HL-60 (cell line): ENCODE measurements around the gene ARHGEF4.

Experiments used
- CTCF ChIP-seq: IDR thresholded peaks from one replicate; pipeline ENCODE4 v1.5.1; 2011; ENCODE audit warnings: low read length, control low read depth, inconsistent platforms; ENCODE audit not compliant: insufficient read depth
- GABPA ChIP-seq: IDR thresholded peaks from 2 replicates; pipeline ENCODE4 v1.6.1; 2012; ENCODE audit warnings: low read depth
- POLR2AphosphoS5 ChIP-seq: IDR thresholded peaks from 2 replicates; pipeline ENCODE4 v1.6.1; 2012; ENCODE audit warnings: low read depth
- REST ChIP-seq: IDR thresholded peaks from 2 replicates; pipeline ENCODE4 v1.6.1; 2012; ENCODE audit warnings: low read depth; ENCODE audit not compliant: insufficient replicate concordance

- no peak for TF ChIP-seq CTCF
- no peak for TF ChIP-seq REST
- no peak for TF ChIP-seq POLR2AphosphoS5
- no peak for TF ChIP-seq GABPA
These were observed 17.9 kb upstream of the ARHGEF4 start for GRCh38 chr2:130818809-130819208.
